GM12801 (cell line): ENCODE results near the gene GLS.

Experiments
- CTCF ChIP-seq: IDR thresholded peaks from one replicate; pipeline ENCODE4 v1.5.1; 2011; ENCODE audit warnings: control low read depth; ENCODE audit not compliant: insufficient read length; ENCODE audit errors: extremely low read depth

The GLS gene

GRCh38 chr2:191006297-191006696, 125.7 kb downstream of the GLS start:
- no peak for TF ChIP-seq CTCF

DNA sequence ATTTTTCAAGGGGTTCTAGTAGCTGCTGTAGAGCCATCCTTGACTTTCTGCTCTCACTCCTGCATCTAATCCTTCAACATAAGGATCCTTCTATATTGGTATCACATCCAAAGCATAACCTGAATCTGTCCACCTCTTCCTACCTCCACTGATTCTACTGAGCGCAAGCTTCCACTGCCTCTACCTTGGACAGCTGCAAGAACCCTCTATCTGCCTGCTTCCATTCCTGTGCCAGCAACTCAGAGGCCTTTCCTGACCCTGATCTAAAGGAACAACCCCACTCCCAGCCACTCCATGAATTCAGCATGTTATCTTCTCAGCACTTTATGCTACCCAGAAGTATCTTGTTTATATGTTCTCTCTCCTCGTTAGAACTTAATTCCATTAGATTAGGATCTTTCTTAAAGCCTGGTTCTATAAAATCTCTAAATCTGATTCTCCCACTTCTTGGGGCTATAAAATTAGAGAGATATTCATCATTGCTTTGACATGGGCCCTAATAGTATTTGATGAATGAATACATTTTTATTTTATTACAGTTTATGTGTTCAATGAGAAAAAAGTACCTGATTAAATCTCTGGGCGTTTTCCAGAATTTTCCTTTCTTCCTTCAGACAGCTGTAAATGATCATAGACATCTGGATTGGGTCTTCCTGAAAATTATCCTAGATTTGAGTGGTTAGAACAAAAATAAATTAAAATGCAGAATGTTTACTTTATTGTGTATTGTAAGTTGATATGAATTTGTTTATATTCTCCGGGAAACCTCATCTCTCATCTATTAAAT, 126.6 kb downstream of the GLS start:
- TF ChIP-seq CTCF, result no peak

DNA sequence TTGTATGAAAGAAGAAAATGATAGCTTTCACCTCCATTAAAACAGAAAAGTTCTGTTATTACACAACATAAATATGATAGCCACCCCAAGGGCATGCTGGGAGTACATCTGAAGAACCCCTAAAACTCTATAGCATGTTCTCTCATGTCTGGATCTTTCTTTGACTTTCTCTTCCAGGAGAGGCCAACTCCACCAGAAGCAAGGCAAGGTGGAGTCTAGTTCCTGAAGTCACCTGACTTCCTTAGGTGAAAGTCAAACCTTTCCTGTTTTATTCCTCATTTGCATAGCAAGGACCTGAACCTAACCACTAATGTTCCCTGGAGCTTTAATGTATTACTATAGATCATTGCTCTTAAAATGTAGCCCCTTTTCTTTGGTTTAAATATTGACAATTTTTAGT, 127.7 kb downstream of the GLS start:
- TF ChIP-seq CTCF, result no peak

DNA sequence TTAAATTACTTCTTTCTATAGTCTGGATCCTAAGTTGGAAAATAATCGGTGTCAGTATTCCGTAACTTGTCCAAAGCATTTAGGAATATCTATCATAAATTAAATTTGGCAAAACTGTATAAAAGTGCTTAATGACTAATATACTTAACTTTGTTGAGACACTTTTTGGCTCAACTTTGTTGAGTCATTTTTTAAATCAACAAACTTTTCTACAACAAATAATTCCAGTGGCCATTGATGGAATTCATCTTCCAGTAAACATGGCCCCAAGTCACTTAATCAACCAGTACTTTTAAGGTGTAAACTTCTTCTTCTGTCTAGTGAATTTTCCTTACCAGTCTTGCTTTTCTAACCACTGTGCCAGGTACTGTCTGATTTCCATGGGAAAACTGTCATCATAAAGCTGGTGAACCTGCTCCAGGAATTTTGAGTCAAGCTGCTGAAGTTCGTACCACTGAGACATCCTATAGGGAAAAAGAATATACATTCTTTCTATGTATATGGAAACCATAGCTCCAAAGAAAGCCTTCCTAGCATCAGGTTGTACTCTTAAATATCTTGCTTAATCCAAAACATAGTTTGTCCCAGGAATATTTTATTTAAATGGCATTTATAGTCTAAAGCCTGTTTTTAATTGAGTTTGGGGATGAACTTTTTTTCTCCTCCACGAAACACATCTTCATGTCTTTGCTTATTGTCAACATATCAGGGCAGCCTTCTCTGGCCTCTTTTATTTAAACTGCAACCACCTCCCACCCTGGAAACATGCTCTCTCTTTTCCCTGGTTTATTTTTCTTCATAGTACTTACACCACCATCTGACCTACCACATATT, 129.1 kb downstream of the GLS start:
- TF ChIP-seq CTCF, result no peak

- no peak for TF ChIP-seq CTCF
Measured at GRCh38 chr2:191010887-191011885, 130.6 kb downstream of the GLS start.

- TF ChIP-seq CTCF, result no peak
Measured at GRCh38 chr2:191012346-191012745, 131.7 kb downstream of the GLS start.
